Central memory CD8-positive, alpha-beta T cell (primary cell): ENCODE measurements around the gene RUNX1.
A peak's percentile ranks its signal among the peaks of the same experiment; 100 is the strongest.

Experiments used
- ATAC-seq: fragments of 150-1000 bp; cut with Tn5 transposase; replicated peaks from 2 replicates; pipeline ENCODE4 v1.10.0; 2022; ENCODE audit warnings: mild to moderate bottlenecking, moderate FRiP score, moderate number of reproducible peaks; ENCODE audit not compliant: poor library complexity, severe bottlenecking; ENCODE audit errors: extremely low read depth
- DNase-seq, 2 donors: peaks; one replicate each; pipeline ENCODE4 v3.0.0; 2021; ENCODE audit warnings: low spot score in 2 of 2
- H3K27ac Mint-ChIP-seq: one replicate; pipeline ENCODE4 v1.8.0; 2022; ENCODE audit warnings: low read depth, mild to moderate bottlenecking, moderate library complexity, mixed read lengths
- H3K27me3 Mint-ChIP-seq: one replicate; pipeline ENCODE4 v1.8.0; 2022; ENCODE audit warnings: mixed read lengths
- H3K36me3 Mint-ChIP-seq: one replicate; pipeline ENCODE4 v1.8.0; 2022; ENCODE audit warnings: mild to moderate bottlenecking, moderate library complexity, mixed read lengths; ENCODE audit not compliant: insufficient read depth
- H3K4me1 Mint-ChIP-seq: one replicate; pipeline ENCODE4 v1.8.0; 2022; ENCODE audit warnings: mixed read lengths
- H3K4me3 Mint-ChIP-seq: one replicate; pipeline ENCODE4 v1.8.0; 2022; ENCODE audit warnings: mild to moderate bottlenecking, moderate library complexity, mixed read lengths
- H3K9me3 Mint-ChIP-seq: one replicate; pipeline ENCODE4 v1.8.0; 2022; ENCODE audit warnings: mixed read lengths

The RUNX1 gene

GRCh38 chr21:34835526-34835925 lies 213.6 kb downstream of the RUNX1 start:
- peak overlapping the region; percentile 69 for H3K27ac Mint-ChIP-seq
- H3K27me3 Mint-ChIP-seq, result no peaks in the 10 kb centered on the region
- no peak for DNase-seq
- H3K4me3 Mint-ChIP-seq, result no peak overlapping the region
- no peaks in the 10 kb centered on the region for H3K9me3 Mint-ChIP-seq
- H3K4me1 Mint-ChIP-seq, result peaks cover 39% of the 10 kb centered on the region
- no peak for ATAC-seq
- peaks cover 39% of the 10 kb centered on the region for H3K36me3 Mint-ChIP-seq

GRCh38 chr21:34834852-34835501 lies 214.1 kb downstream of the RUNX1 start:
- Mint-ChIP-seq H3K27me3 (no peaks in the 10 kb centered on the region), H3K36me3 (peaks cover 36% of the 10 kb centered on the region), H3K27ac (peak overlapping the region; percentile 69), H3K4me1 (peaks cover 34% of the 10 kb centered on the region), H3K9me3 (no peaks in the 10 kb centered on the region), H3K4me3 (no peak overlapping the region)
- ATAC-seq, result peak; percentile 28
- no peak for DNase-seq

GRCh38 chr21:34834290-34834689 lies 214.8 kb downstream of the RUNX1 start:
- no peak for DNase-seq
- ATAC-seq, result no peak
- Mint-ChIP-seq H3K36me3 (peaks cover 38% of the 10 kb centered on the region), H3K9me3 (no peaks in the 10 kb centered on the region), H3K4me3 (no peak overlapping the region), H3K27me3 (no peaks in the 10 kb centered on the region), H3K27ac (peak overlapping the region; percentile 69), H3K4me1 (peaks cover 27% of the 10 kb centered on the region)

- Mint-ChIP-seq H3K36me3 (peaks cover 38% of the 10 kb centered on the region), H3K27me3 (no peaks in the 10 kb centered on the region), H3K9me3 (no peaks in the 10 kb centered on the region), H3K27ac (no peak overlapping the region), H3K4me1 (peaks cover 22% of the 10 kb centered on the region), H3K4me3 (no peak overlapping the region)
- ATAC-seq (no peak), DNase-seq (no peak)
These were observed 215.6 kb downstream of the RUNX1 start for GRCh38 chr21:34833465-34833864.

- ATAC-seq, result no peak
- Mint-ChIP-seq H3K9me3 (peaks cover 7% of the 10 kb centered on the region), H3K4me3 (no peak overlapping the region), H3K27ac (no peak overlapping the region), H3K36me3 (peaks cover 45% of the 10 kb centered on the region), H3K4me1 (peaks cover 30% of the 10 kb centered on the region), H3K27me3 (no peaks in the 10 kb centered on the region)
- no peak for DNase-seq
These were observed 218.5 kb downstream of the RUNX1 start for GRCh38 chr21:34830386-34831170.

GRCh38 chr21:34827445-34828235 lies 221.5 kb downstream of the RUNX1 start:
- DNase-seq (no peak), ATAC-seq (no peak)
- Mint-ChIP-seq H3K4me1 (peaks cover 27% of the 10 kb centered on the region), H3K36me3 (peaks cover 42% of the 10 kb centered on the region), H3K27ac (no peak overlapping the region), H3K4me3 (no peak overlapping the region), H3K9me3 (peaks cover 7% of the 10 kb centered on the region), H3K27me3 (no peaks in the 10 kb centered on the region)

GRCh38 chr21:34826836-34827235 lies 222.3 kb downstream of the RUNX1 start:
- Mint-ChIP-seq H3K4me1 (peaks cover 34% of the 10 kb centered on the region), H3K36me3 (peaks cover 41% of the 10 kb centered on the region), H3K27me3 (no peaks in the 10 kb centered on the region), H3K9me3 (peaks cover 7% of the 10 kb centered on the region), H3K4me3 (no peak overlapping the region), H3K27ac (peak overlapping the region; percentile 53)
- DNase-seq (no peak), ATAC-seq (no peak)

GRCh38 chr21:34825948-34826548 lies 223.1 kb downstream of the RUNX1 start:
- Mint-ChIP-seq H3K4me1 (peaks cover 40% of the 10 kb centered on the region), H3K27ac (peak overlapping the region; percentile 53), H3K36me3 (peaks cover 46% of the 10 kb centered on the region), H3K4me3 (no peak overlapping the region), H3K9me3 (peaks cover 7% of the 10 kb centered on the region), H3K27me3 (no peaks in the 10 kb centered on the region)
- no peak for ATAC-seq
- no peak for DNase-seq

- Mint-ChIP-seq H3K4me3 (no peak overlapping the region), H3K36me3 (peaks cover 51% of the 10 kb centered on the region), H3K27ac (peak overlapping the region; percentile 22), H3K9me3 (peaks cover 7% of the 10 kb centered on the region), H3K4me1 (peaks cover 40% of the 10 kb centered on the region), H3K27me3 (no peaks in the 10 kb centered on the region)
- DNase-seq (no peak), ATAC-seq (no peak)
These were observed 224.0 kb downstream of the RUNX1 start for GRCh38 chr21:34825101-34825500.

- Mint-ChIP-seq H3K9me3 (peaks cover 7% of the 10 kb centered on the region), H3K27ac (peak overlapping the region; percentile 38), H3K27me3 (no peaks in the 10 kb centered on the region), H3K4me3 (no peak overlapping the region), H3K36me3 (peaks cover 53% of the 10 kb centered on the region), H3K4me1 (peaks cover 40% of the 10 kb centered on the region)
- ATAC-seq, result no peak
- no peak for DNase-seq
These were observed 224.8 kb downstream of the RUNX1 start for GRCh38 chr21:34824314-34824713.

GRCh38 chr21:34822942-34823341 lies 226.2 kb downstream of the RUNX1 start:
- ATAC-seq (no peak), DNase-seq (no peak)
- H3K4me1 Mint-ChIP-seq, result peaks cover 34% of the 10 kb centered on the region
- no peaks in the 10 kb centered on the region for H3K27me3 Mint-ChIP-seq
- no peak overlapping the region for H3K27ac Mint-ChIP-seq
- peaks cover 7% of the 10 kb centered on the region for H3K9me3 Mint-ChIP-seq
- no peak overlapping the region for H3K4me3 Mint-ChIP-seq
- peaks cover 48% of the 10 kb centered on the region for H3K36me3 Mint-ChIP-seq

GRCh38 chr21:34822168-34822567 lies 226.9 kb downstream of the RUNX1 start:
- H3K9me3 Mint-ChIP-seq, result peaks cover 4% of the 10 kb centered on the region
- no peak overlapping the region for H3K27ac Mint-ChIP-seq
- ATAC-seq, result no peak
- no peaks in the 10 kb centered on the region for H3K27me3 Mint-ChIP-seq
- H3K4me3 Mint-ChIP-seq, result no peak overlapping the region
- peaks cover 49% of the 10 kb centered on the region for H3K36me3 Mint-ChIP-seq
- DNase-seq, result no peak
- H3K4me1 Mint-ChIP-seq, result peaks cover 27% of the 10 kb centered on the region
